ENCODE results near the gene A4GALT.

DNA sequence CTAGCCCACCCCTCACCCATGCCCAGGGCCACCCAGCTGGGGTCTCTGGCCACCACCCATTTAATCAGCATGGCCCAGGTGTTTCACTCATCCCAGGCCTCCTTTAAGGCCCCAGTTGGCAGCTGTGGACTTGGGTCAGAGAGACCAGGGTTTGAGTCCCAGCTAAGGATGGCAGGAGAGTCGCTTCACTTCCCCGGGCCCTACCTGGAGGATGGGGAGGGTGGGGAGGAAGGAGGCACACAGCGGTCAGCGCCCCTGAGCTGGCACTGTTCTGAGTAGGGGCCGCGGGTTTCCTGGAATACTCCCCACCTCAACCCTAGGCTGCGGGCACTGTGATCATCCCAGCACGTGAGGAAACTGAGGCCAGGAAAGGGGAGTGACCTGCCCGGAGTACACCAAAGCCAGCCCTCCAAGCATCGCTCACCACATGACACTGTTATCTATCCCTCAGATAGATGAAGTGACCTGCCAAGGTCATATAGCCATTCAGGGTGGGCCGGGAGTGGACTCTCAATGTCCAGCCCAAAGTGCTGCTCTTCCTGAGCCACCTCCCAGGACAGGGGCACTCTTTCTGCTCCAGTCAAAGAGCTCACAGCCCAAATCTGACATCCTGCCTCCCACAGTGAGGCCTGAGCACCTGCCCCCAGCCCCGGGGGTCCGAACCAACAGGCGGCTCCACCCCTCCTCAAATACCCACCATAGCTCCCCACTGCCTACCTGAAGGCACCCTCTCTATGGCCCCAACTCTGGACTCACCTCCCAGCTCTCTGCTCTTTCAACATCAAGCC is 76.8 kb downstream of the A4GALT start:
- TF ChIP-seq, protein P1, sequence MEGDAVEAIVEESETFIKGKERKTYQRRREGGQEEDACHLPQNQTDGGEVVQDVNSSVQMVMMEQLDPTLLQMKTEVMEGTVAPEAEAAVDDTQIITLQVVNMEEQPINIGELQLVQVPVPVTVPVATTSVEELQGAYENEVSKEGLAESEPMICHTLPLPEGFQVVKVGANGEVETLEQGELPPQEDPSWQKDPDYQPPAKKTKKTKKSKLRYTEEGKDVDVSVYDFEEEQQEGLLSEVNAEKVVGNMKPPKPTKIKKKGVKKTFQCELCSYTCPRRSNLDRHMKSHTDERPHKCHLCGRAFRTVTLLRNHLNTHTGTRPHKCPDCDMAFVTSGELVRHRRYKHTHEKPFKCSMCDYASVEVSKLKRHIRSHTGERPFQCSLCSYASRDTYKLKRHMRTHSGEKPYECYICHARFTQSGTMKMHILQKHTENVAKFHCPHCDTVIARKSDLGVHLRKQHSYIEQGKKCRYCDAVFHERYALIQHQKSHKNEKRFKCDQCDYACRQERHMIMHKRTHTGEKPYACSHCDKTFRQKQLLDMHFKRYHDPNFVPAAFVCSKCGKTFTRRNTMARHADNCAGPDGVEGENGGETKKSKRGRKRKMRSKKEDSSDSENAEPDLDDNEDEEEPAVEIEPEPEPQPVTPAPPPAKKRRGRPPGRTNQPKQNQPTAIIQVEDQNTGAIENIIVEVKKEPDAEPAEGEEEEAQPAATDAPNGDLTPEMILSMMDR (IDR thresholded peaks at IDR 0.05): no peak
- no peak for TF ChIP-seq POLR2A (IDR thresholded peaks at IDR 0.05)
